ENCODE measurements around the gene PIRT.
A peak's percentile ranks its signal among the peaks of the same experiment; 100 is the strongest.
"Not testable (repeated sequence)": the region's sequence is repeated elsewhere in the genome, so short reads cannot be mapped to it uniquely, and the experiment has no call there.

The PIRT gene

DNA sequence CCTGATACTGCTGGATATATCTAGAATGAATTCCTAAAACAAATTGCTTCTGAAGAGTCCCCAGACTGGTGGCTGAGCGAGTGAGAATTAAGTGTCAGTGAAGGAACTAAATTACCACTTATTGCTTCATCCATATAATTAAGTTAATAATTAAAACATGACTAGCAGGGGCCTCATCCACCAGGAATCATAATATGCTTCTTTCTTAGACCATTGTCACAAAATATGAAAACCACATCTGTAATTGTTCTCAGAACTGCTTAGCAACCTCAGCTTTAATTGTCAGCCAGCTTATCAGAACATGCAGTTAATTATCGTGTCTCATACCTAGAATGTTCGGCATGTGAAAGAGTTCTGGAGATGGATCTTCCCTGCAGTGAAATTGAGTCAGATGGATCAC is 21.2 kb upstream of the PIRT start:
- peak; percentile 26 to 65 for DNase-seq
- Histone ChIP-seq H2AFZ (ENCODE audit: insufficient read depth, low read length, poor library complexity) (no peak overlapping the region), H2BK5ac (ENCODE audit: low read depth, low read length, poor library complexity) (no peak overlapping the region), H3K27ac (ENCODE audit: low read depth, low read length) (no peak overlapping the region), H3K4me3 (ENCODE audit: low read depth, low read length) (no peak overlapping the region), H4K91ac (ENCODE audit: low read depth, low read length) (no peak overlapping the region), H2BK120ac (ENCODE audit: insufficient read depth, low read length, poor library complexity) (no peak overlapping the region), H3K36me3 (ENCODE audit: control insufficient read depth in 1 of 2, insufficient read depth in 2 of 2, low read length in 2 of 2) (no peaks in the 10 kb centered on the region), H3K79me1 (ENCODE audit: low read length) (no peaks in the 10 kb centered on the region), H3K9ac (ENCODE audit: low read length) (no peak overlapping the region), H3K4ac (ENCODE audit: low read depth, low read length) (no peak overlapping the region), H3K14ac (ENCODE audit: low read length) (no peak overlapping the region), H3K23ac (ENCODE audit: low read length) (no peak overlapping the region), H3K27me3 (ENCODE audit: insufficient read depth, low read length) (no peaks in the 10 kb centered on the region), H3K79me2 (ENCODE audit: control insufficient read depth, insufficient read depth, low read length, poor library complexity) (no peaks in the 10 kb centered on the region), H3K18ac (ENCODE audit: low read length) (no peak overlapping the region), H4K8ac (ENCODE audit: low read depth, low read length) (no peak overlapping the region), H2AK5ac (ENCODE audit: low read length) (no peak overlapping the region), H3K4me2 (ENCODE audit: low read length) (no peak overlapping the region), H4K12ac (ENCODE audit: low read depth, low read length) (no peak overlapping the region), H3K4me1 (ENCODE audit: control insufficient read depth in 1 of 2, insufficient read depth in 2 of 2, low read length in 2 of 2) (no peaks in the 10 kb centered on the region), H2BK12ac (ENCODE audit: low read length) (no peak overlapping the region), H3K9me3 (ENCODE audit: insufficient read depth, low read depth, low read length) (peaks cover 2% of the 10 kb centered on the region)
- no CpG with 5 or more reads among the region's 3 CpGs for WGBS (ENCODE audit: extremely low coverage, insufficient coverage, insufficient read length)

DNA sequence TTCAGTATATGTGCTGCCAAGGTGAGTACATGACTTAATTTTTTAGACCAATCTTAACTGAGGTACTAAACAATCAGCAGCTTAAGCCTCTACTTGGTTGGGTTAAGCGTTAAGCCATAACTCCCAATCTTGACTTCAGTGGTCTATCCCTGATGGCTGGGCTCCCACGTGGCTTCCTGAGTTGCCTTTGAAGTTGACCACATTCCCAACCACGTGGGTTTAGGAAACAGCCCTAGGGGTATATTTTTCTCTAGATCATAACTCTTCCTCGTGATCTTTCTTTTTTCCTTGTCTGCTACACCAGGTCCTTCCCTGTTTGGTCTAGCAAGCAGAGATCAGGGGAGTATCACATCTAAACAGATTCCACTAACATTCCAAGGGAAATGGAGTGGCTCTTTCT is 20.1 kb upstream of the PIRT start:
- Histone ChIP-seq H3K14ac (ENCODE audit: low read length) (no peak overlapping the region), H3K27ac (ENCODE audit: low read depth, low read length) (no peak overlapping the region), H3K4ac (ENCODE audit: low read depth, low read length) (no peak overlapping the region), H4K91ac (ENCODE audit: low read depth, low read length) (no peak overlapping the region), H3K4me1 (ENCODE audit: control insufficient read depth in 1 of 2, insufficient read depth in 2 of 2, low read length in 2 of 2) (no peaks in the 10 kb centered on the region), H3K4me2 (ENCODE audit: low read length) (no peak overlapping the region), H3K18ac (ENCODE audit: low read length) (no peak overlapping the region), H3K23ac (ENCODE audit: low read length) (no peak overlapping the region), H2AFZ (ENCODE audit: insufficient read depth, low read length, poor library complexity) (no peak overlapping the region), H3K36me3 (ENCODE audit: control insufficient read depth in 1 of 2, insufficient read depth in 2 of 2, low read length in 2 of 2) (no peaks in the 10 kb centered on the region), H3K4me3 (ENCODE audit: low read depth, low read length) (no peak overlapping the region), H2BK120ac (ENCODE audit: insufficient read depth, low read length, poor library complexity) (no peak overlapping the region), H2BK5ac (ENCODE audit: low read depth, low read length, poor library complexity) (no peak overlapping the region), H3K9ac (ENCODE audit: low read length) (no peak overlapping the region), H2AK5ac (ENCODE audit: low read length) (no peak overlapping the region), H3K79me2 (ENCODE audit: control insufficient read depth, insufficient read depth, low read length, poor library complexity) (no peaks in the 10 kb centered on the region), H3K9me3 (ENCODE audit: insufficient read depth, low read depth, low read length) (peaks cover 2% of the 10 kb centered on the region), H4K12ac (ENCODE audit: low read depth, low read length) (no peak overlapping the region), H2BK12ac (ENCODE audit: low read length) (no peak overlapping the region), H4K8ac (ENCODE audit: low read depth, low read length) (no peak overlapping the region), H3K27me3 (ENCODE audit: insufficient read depth, low read length) (no peaks in the 10 kb centered on the region), H3K79me1 (ENCODE audit: low read length) (no peaks in the 10 kb centered on the region)
- no CpG with 5 or more reads among the region's 4 CpGs for WGBS (ENCODE audit: extremely low coverage, insufficient coverage, insufficient read length)
- DNase-seq: no peak

DNA sequence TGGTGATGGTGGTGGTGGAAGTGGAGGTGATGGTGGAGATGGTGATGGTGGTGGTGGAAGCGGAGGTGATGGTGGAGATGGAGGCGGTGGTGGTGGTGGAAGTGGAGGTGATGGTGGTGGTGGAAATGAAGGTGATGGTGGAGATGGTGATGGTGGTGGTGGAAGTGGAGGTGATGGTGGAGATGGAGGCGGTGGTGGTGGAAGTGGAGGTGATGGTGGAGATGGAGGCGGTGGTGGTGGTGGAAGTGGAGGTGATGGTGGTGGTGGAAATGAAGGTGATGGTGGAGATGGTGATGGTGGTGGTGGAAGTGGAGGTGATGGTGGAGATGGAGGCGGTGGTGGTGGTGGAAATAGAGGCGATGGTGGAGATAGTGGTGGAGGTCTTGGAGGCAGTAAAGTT is 8.7 kb upstream of the PIRT start:
- not testable (repeated sequence) for H3K27me3 ChIP-seq (ENCODE audit: insufficient read depth, low read length)

DNA sequence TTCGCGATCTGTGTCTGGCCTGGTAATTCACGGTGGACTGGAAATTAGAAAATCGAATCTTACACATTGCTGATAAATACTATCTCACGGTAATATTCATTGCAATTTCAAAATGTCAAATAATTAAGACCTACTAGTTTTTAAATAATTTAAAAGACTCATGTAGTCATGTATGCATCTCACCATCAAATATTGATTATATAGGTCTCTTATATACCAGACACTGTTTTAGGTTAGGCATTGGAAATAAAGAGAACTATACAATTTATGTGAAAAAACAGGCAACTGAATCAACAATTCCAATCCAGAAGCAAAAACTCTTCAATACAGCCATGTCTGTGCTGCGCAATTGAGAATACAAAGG is 7.5 kb upstream of the PIRT start:
- Histone ChIP-seq H2BK5ac (ENCODE audit: low read depth, low read length, poor library complexity) (no peak overlapping the region), H2AK5ac (ENCODE audit: low read length) (no peak overlapping the region), H3K18ac (ENCODE audit: low read length) (no peak overlapping the region), H3K23ac (ENCODE audit: low read length) (no peak overlapping the region), H3K14ac (ENCODE audit: low read length) (no peak overlapping the region), H3K4ac (ENCODE audit: low read depth, low read length) (no peak overlapping the region), H4K91ac (ENCODE audit: low read depth, low read length) (no peak overlapping the region), H3K36me3 (ENCODE audit: control insufficient read depth in 1 of 2, insufficient read depth in 2 of 2, low read length in 2 of 2) (no peaks in the 10 kb centered on the region), H3K9ac (ENCODE audit: low read length) (no peak overlapping the region), H2AFZ (ENCODE audit: insufficient read depth, low read length, poor library complexity) (no peak overlapping the region), H3K9me3 (ENCODE audit: insufficient read depth, low read depth, low read length) (peaks cover 10% of the 10 kb centered on the region), H2BK12ac (ENCODE audit: low read length) (no peak overlapping the region), H3K4me1 (ENCODE audit: control insufficient read depth in 1 of 2, insufficient read depth in 2 of 2, low read length in 2 of 2) (peaks cover 0 to 6% of the 10 kb centered on the region in 2 experiments), H3K4me3 (ENCODE audit: low read depth, low read length) (no peak overlapping the region), H3K79me1 (ENCODE audit: low read length) (no peaks in the 10 kb centered on the region), H3K79me2 (ENCODE audit: control insufficient read depth, insufficient read depth, low read length, poor library complexity) (no peaks in the 10 kb centered on the region), H3K27ac (ENCODE audit: low read depth, low read length) (no peak overlapping the region), H3K4me2 (ENCODE audit: low read length) (peak overlapping the region; percentile 76), H4K8ac (ENCODE audit: low read depth, low read length) (no peak overlapping the region), H2BK120ac (ENCODE audit: insufficient read depth, low read length, poor library complexity) (no peak overlapping the region), H3K27me3 (ENCODE audit: insufficient read depth, low read length) (no peaks in the 10 kb centered on the region), H4K12ac (ENCODE audit: low read depth, low read length) (no peak overlapping the region)
- no CpG with 5 or more reads among the region's 6 CpGs for WGBS (ENCODE audit: extremely low coverage, insufficient coverage, insufficient read length)
- DNase-seq: no peak

More for the DNA sequence above, 8.7 kb upstream of the PIRT start:
- H3K14ac ChIP-seq (ENCODE audit: low read length); H3K18ac ChIP-seq (ENCODE audit: low read length); H3K4ac ChIP-seq (ENCODE audit: low read depth, low read length); H3K9ac ChIP-seq (ENCODE audit: low read length); H3K4me2 ChIP-seq (ENCODE audit: low read length); H2AFZ ChIP-seq (ENCODE audit: insufficient read depth, low read length, poor library complexity); H3K79me2 ChIP-seq (ENCODE audit: control insufficient read depth, insufficient read depth, low read length, poor library complexity); H3K36me3 ChIP-seq (ENCODE audit: control insufficient read depth in 1 of 2, insufficient read depth in 2 of 2, low read length in 2 of 2); H2BK120ac ChIP-seq (ENCODE audit: insufficient read depth, low read length, poor library complexity); H4K12ac ChIP-seq (ENCODE audit: low read depth, low read length); H3K4me1 ChIP-seq (ENCODE audit: control insufficient read depth in 1 of 2, insufficient read depth in 2 of 2, low read length in 2 of 2); H4K8ac ChIP-seq (ENCODE audit: low read depth, low read length); DNase-seq; H2AK5ac ChIP-seq (ENCODE audit: low read length); H3K27ac ChIP-seq (ENCODE audit: low read depth, low read length); H2BK5ac ChIP-seq (ENCODE audit: low read depth, low read length, poor library complexity); H3K23ac ChIP-seq (ENCODE audit: low read length); H4K91ac ChIP-seq (ENCODE audit: low read depth, low read length); H3K79me1 ChIP-seq (ENCODE audit: low read length); H2BK12ac ChIP-seq (ENCODE audit: low read length): not testable (repeated sequence)
- no CpG with 5 or more reads among the region's 6 CpGs for WGBS (ENCODE audit: extremely low coverage, insufficient coverage, insufficient read length)
- Histone ChIP-seq H3K4me3 (ENCODE audit: low read depth, low read length) (peak overlapping the region; percentile 49), H3K9me3 (ENCODE audit: insufficient read depth, low read depth, low read length) (peaks cover 13% of the 10 kb centered on the region)

All from trophoblast cell (in vitro differentiated cells and primary cell).